Keratinocyte (primary cell): ENCODE data around the gene PTGES. TPM values are rescaled to one million over a fixed set of nuclear protein-coding genes. Genes with fewer than 3 reads are reported as not detected.

Source experiments
- DNase-seq: peaks from one replicate; pipeline ENCODE4 v3.0.0-alpha.2; 2011; ENCODE audit warnings: low read depth, missing footprints, low spot score
- FAIRE-seq: peaks from 2 replicates; lab custom pipeline; 2011; peaks lifted over from hg19 to GRCh38; lab: Jason Lieb, UNC
- H2AFZ ChIP-seq: 2 replicates; pipeline ENCODE4 v1.6.0; 2012; ENCODE audit warnings: low read length, control low read depth, inconsistent platforms; ENCODE audit not compliant: control insufficient read depth
- H3K27ac ChIP-seq: 2 replicates; pipeline ENCODE4 v1.5.1; 2011; ENCODE audit warnings: low read length; ENCODE audit not compliant: control insufficient read depth, insufficient read depth
- H3K27me3 ChIP-seq: 3 replicates; pipeline ENCODE4 v1.6.0; 2011; ENCODE audit warnings: low read length; ENCODE audit not compliant: control insufficient read depth, insufficient read depth; ENCODE audit errors: extremely low read depth
- H3K36me3 ChIP-seq, 2 experiments: 2 replicates in 1 of 2; 3 replicates in 1 of 2; pipeline ENCODE4 v1.5.1; 2011; ENCODE audit warnings: low read length in 2 of 2, mild to moderate bottlenecking in 1 of 2; ENCODE audit not compliant: control insufficient read depth in 2 of 2, insufficient read depth in 2 of 2; ENCODE audit errors: extremely low read depth in 1 of 2
- H3K4me1 ChIP-seq: 3 replicates; pipeline ENCODE4 v1.5.1; 2011; ENCODE audit warnings: low read length; ENCODE audit not compliant: control insufficient read depth, insufficient read depth; ENCODE audit errors: extremely low read depth
- H3K4me2 ChIP-seq: 3 replicates; pipeline ENCODE4 v1.6.0; 2011; ENCODE audit warnings: low read depth, low read length; ENCODE audit not compliant: control insufficient read depth, insufficient read depth; ENCODE audit errors: extremely low read depth
- H3K4me3 ChIP-seq, 3 experiments: fragments of 200-600 bp in 1 of 3; sonication (generic) in 1 of 3; 2 replicates in 2 of 3; 3 replicates in 1 of 3; pipeline ENCODE4 v1.5.1; 2011 to 2016; ENCODE audit warnings: low read length in 3 of 3, mild to moderate bottlenecking in 3 of 3, control low read depth in 2 of 3, inconsistent platforms in 1 of 3, low read depth in 1 of 3, mixed read lengths in 1 of 3, mixed run types in 1 of 3, moderate library complexity in 1 of 3; ENCODE audit not compliant: control insufficient read depth in 2 of 3, insufficient read depth in 2 of 3; ENCODE audit errors: extremely low read depth in 1 of 3
- H3K79me2 ChIP-seq: 2 replicates; pipeline ENCODE4 v1.6.0; 2012; ENCODE audit warnings: low read length; ENCODE audit not compliant: control insufficient read depth, insufficient read depth
- H3K9ac ChIP-seq: 3 replicates; pipeline ENCODE4 v1.6.0; 2011; ENCODE audit warnings: low read length; ENCODE audit not compliant: control insufficient read depth, insufficient read depth; ENCODE audit errors: extremely low read depth
- H3K9me1 ChIP-seq: 3 replicates; pipeline ENCODE4 v1.6.0; 2011; ENCODE audit warnings: low read length; ENCODE audit not compliant: control insufficient read depth, insufficient read depth; ENCODE audit errors: extremely low read depth
- H3K9me3 ChIP-seq: 2 replicates; pipeline ENCODE4 v1.5.1; 2012; ENCODE audit warnings: low read depth, low read length; ENCODE audit not compliant: control insufficient read depth
- H4K20me1 ChIP-seq: 3 replicates; pipeline ENCODE4 v1.6.0; 2011; ENCODE audit warnings: low read length; ENCODE audit not compliant: control insufficient read depth, insufficient read depth; ENCODE audit errors: extremely low read depth
- CTCF ChIP-seq, 3 experiments: IDR thresholded peaks in 1 of 3; conservative IDR thresholded peaks in 1 of 3; optimal IDR thresholded peaks in 1 of 3; 2 replicates in 2 of 3; 3 replicates in 1 of 3; pipeline versions ENCODE3 to v1.5.1; 2011; ENCODE audit warnings: low read length in 3 of 3, mild to moderate bottlenecking in 3 of 3, moderate library complexity in 2 of 3, control low read depth in 1 of 3, inconsistent platforms in 1 of 3; ENCODE audit not compliant: insufficient read depth in 2 of 3; ENCODE audit errors: extremely low read depth in 1 of 3
- EZH2 ChIP-seq: IDR thresholded peaks from one replicate; pipeline ENCODE4 v1.6.1; 2012; ENCODE audit warnings: inconsistent platforms, mild to moderate bottlenecking, low read length, moderate library complexity
- dilution Hi-C: fragments of 300-500 bp; cut with MboI; formaldehyde crosslinking; loops from one replicate; pipeline ENCODE4 v1.7.0; 2020; ENCODE audit warnings: low sequenced_read_pairs; ENCODE audit not compliant: extremely low pct_ligation_motif_present
- polyA plus RNA-seq, 5 experiments: library from polyadenylated mRNA; depleted of rRNA in 3 of 5; stranded (reverse) in 3 of 5; stranded (forward) in 1 of 5; unstranded in 1 of 5; fragments of >200 nt; gene quantifications; 1 replicate in 1 of 5; 2 replicates in 3 of 5; 3 replicates in 1 of 5; pipeline versions ENCODE4 v1.2.1 to v1.2.3, GENCODE V29; 2011 to 2012; ENCODE audit warnings: missing spikeins in 2 of 5, low read depth in 1 of 5, low replicate concordance in 1 of 5

Gene PTGES
- polyA plus RNA-seq, 1 donor (not counting 4 experiments of a cell fraction or from before 2014, with no cell fraction given), result 19.7 TPM

- no peak for DNase-seq
- no peak overlapping the region for H3K27ac ChIP-seq
- no peaks in the 10 kb centered on the region for H3K9me3 ChIP-seq
- dilution Hi-C loops, result no loop called here
- TF ChIP-seq EZH2 (no peak), CTCF (optimal IDR thresholded peaks at IDR 0.05 in 1 of 3, IDR thresholded peaks at IDR 0.05 in 1 of 3, conservative IDR thresholded peaks at IDR 0.05 in 1 of 3; ENCODE audit: extremely low read depth in 1 of 3, insufficient read depth in 2 of 3, low read length in 3 of 3) (no peak)
- peaks cover 4% of the 10 kb centered on the region for H3K4me1 ChIP-seq
- no peak for FAIRE-seq
- no peaks in the 10 kb centered on the region for H3K79me2 ChIP-seq
- H4K20me1 ChIP-seq, result no peaks in the 10 kb centered on the region
- no peaks in the 10 kb centered on the region for H3K27me3 ChIP-seq
- H2AFZ ChIP-seq, result no peak overlapping the region
- no peaks in the 10 kb centered on the region for H3K36me3 ChIP-seq
- no peak overlapping the region for H3K4me2 ChIP-seq
- H3K9ac ChIP-seq, result no peak overlapping the region
- H3K4me3 ChIP-seq, result no peak overlapping the region
- H3K9me1 ChIP-seq, result no peaks in the 10 kb centered on the region
These were observed 19.8 kb downstream of the PTGES start for GRCh38 chr9:129732946-129733631.

- no peaks in the 10 kb centered on the region for H3K4me1 ChIP-seq
- H3K27me3 ChIP-seq, result no peaks in the 10 kb centered on the region
- H3K9me1 ChIP-seq, result no peaks in the 10 kb centered on the region
- H3K4me3 ChIP-seq, result no peak overlapping the region
- no peaks in the 10 kb centered on the region for H3K36me3 ChIP-seq
- H2AFZ ChIP-seq, result no peak overlapping the region
- TF ChIP-seq CTCF (optimal IDR thresholded peaks at IDR 0.05 in 1 of 3, IDR thresholded peaks at IDR 0.05 in 1 of 3, conservative IDR thresholded peaks at IDR 0.05 in 1 of 3; ENCODE audit: extremely low read depth in 1 of 3, insufficient read depth in 2 of 3, low read length in 3 of 3), result no peak
- TF ChIP-seq EZH2, result no peak
- dilution Hi-C loops, result no loop called here
- H3K9ac ChIP-seq, result no peak overlapping the region
- H3K79me2 ChIP-seq, result no peaks in the 10 kb centered on the region
- no peak for DNase-seq
- H3K4me2 ChIP-seq, result no peak overlapping the region
- H3K9me3 ChIP-seq, result no peaks in the 10 kb centered on the region
- no peaks in the 10 kb centered on the region for H4K20me1 ChIP-seq
- no peak for FAIRE-seq
- H3K27ac ChIP-seq, result no peak overlapping the region
These were observed 20.7 kb downstream of the PTGES start for GRCh38 chr9:129732100-129732499.
